T1000 (cell line): ENCODE results near the gene ST6GAL2.

Experiments
- DNase-seq: peaks from one replicate; lab custom pipeline; 2025; ENCODE audit warnings: mixed read lengths; lab: John Stamatoyannopoulos, UW

ST6GAL2 gene

DNA sequence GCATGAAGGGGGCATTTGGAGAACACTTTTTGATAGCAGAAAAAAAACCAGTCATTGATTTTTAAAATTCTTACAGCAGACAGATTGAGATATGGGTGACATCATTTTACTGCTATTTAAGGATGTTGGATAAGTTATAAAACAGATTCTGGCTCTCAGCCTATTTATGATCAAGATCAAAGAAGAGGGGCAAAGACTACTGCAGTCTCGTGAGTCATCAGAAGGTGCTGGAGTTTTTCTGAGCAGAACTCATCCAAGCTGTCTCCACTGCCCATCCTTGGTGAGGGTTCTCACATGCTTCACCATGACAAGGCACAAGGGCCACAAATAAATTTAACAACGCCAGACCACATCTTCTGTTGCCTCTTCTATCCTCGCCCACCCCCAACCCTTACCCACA, 58.8 kb downstream of the ST6GAL2 start:
- no peak for DNase-seq

DNA sequence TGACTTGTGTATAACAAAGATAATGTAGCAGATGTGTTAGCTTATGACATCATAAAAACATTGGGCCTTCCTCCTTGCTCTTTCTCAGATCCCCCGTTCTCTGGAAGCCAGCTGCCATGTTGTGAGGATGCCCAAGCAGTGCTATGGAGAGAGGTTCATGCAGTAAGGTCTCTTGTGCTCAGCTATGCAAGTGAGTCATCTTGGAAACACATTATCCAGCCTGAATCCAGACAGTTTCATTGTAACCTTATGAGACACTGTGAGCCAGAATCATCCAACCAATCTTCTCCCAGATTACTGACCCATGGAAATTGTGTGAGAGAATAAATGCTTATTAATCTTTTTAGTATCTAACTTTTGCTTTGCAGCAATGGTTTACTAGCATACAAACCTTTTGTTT, 60.8 kb downstream of the ST6GAL2 start:
- no peak for DNase-seq

DNA sequence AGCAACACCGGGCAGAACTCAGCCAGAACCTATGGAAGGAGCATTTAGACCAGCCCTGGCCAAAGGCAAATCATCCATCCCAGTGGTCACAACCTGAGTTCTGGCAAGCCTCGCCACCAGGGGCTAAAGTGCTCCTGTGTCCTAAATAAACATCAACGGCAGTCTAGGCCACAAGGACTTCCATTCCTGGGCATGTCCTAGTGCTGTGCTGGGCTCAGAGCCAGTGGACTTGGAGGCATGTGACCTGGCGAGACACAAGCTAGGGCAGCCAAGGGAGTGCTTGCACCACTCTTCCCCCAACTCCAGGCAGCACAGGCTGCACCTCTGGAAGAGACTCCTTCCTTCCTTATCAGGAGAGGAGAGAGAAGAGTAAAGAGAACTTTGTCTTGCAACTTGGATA, 69.0 kb downstream of the ST6GAL2 start:
- no peak for DNase-seq

DNA sequence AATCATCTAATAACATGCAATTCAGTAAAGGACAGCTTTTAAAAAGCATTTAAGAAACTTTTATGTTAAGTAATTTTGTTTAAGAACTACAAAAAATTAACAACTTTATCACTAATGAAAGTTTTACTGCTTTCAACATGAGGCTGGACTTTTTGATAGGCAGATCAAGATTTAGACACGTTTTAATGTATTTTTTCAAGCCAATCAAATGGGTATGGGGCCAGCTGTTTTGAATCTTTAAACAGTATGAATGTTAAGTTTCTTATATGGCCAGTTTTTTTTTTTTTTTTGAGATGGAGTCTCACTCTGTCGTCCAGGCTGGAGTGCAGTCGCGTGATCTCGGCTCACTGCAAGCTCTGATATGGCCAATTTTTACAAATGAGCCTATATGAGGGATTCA, 73.1 kb downstream of the ST6GAL2 start:
- DNase-seq: no peak

DNA sequence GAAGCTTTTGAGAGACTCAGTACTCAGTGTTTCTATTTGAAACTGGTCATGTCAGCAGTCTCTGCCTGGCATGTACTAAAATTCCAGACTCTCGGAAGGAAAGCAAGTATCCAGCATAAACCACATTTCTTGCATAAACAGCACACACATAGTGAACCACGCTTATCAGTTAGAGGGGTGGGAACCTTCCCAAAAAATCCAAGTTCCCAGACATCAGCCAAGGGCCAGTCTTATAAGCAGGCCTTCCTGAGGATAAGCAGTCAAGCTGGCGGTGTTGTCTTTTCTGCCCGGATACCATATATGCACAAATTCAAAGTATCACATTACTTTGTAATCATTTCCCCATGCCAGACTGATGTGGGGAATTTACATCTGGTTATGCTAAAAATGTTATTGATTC, 73.6 kb downstream of the ST6GAL2 start:
- DNase-seq: no peak

DNA sequence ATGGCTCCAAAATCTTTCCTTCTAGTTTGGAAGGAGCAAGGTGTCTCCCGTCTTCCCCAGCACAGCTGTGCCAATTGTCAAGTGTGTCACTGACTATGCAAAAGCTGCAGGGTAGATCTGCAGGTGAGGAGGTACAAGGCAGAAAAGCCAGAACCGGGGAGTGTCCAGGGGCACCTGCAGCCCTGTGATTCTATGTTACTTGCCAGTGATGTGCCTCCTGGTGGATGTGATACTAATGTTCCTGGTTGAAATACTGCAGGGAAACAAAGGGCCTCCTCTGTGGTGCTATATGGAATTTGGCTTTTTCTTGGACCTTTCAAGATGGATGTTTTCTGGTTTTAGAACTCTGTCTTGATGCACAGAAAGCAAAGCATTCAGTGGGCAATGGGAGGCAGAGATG, 80.3 kb downstream of the ST6GAL2 start:
- no peak for DNase-seq

DNA sequence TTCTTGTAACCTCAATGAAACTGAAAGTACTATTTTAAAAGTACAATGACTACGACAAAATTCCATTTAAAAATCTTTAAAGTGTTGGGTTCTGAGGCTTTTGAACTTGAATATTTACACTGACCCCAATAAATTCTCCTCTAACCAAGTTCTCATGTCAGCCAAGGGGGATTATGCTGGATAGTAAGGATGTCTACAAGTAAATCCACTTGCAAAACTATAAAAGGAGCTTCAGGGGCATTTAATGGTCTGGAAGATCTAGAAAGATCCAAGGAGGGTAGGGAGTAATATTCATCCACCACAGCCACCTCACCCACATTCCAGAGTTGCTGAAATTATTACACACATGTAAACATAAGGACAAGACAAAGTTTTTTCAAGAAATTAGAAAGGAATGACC, 81.8 kb downstream of the ST6GAL2 start:
- no peak for DNase-seq

DNA sequence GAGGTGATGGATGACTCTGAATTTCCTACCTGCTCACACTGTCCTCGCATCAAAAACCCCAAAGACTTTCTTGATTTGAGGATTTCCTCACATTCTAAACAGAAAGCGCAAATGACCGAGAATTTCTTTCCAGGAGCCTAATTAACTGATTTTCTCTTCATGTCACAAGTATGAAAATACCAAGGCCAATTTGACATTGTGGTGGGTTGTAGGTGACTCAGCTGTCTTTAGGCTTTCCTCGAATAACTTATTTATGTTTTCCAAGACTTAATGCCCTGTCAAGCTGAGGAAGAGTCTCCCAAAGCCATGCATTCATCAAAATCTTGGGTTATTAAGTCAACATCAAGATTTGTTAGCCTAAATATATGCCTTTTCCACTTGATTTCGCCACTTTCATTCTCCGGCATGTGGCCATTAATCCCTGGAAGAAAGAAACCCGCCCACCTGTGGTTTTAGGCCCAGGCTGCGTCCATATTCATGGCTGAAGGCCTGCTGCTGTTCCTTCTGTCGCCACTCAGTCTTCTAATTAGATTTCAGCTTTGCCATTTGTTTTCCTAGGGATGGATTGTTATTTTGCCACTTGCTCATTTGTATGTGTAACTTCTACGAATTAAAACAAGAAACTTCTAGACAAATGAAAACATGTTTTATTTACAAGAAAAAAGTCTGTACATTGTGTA, 84.9 kb downstream of the ST6GAL2 start:
- DNase-seq: no peak

DNA sequence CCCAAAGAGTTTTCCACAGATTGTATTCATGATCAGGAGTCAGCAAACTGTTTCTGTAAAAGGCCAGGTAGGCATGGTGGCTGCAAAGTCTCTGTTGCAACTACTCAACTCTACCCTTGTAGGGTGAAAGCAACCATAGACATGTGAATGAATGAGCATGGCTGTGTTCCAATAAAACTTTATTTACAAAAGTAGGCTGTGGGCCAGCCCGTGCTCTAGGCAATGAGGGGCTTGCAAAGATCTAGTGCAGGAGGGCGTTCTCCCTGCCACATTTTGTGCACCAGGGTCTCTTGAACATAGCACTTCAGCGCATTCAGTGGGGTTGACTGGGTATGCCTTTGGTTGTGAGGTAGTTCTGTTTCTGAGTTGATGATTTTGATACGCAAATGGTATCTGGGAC, 85.8 kb downstream of the ST6GAL2 start:
- no peak for DNase-seq

DNA sequence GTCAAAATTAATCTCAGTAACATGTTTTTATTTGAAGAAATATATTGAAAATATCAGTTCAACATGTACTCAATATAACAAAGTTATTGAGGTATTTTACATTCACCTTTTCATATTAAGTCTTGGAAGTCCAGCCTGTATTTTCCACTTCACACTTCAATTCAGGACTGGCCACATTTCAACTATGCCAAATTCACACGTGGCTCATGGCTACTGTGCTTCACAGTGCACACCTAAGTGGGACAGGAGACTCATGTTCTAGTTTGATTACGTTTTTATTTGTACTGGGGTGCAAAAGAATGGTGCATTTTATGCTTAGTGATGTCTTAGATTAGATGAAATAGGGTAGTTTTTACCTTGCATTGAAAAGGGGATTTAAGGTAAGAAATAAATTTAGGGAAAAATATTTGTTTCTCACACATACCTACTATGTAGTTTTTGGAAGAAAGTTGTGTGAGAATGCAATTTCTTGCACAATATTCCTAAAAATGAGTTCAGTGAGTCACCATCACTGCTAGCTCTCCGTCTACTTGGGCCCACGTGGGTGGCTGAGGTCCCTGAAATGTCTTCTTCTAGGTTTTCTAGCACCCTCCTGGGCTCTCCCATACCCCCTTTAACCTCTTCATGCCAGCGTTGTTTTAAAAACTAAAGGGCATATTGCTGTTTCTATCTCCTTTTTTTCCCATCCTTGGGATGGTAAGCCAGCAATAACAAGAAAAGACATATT, 87.0 kb downstream of the ST6GAL2 start:
- no peak for DNase-seq

DNA sequence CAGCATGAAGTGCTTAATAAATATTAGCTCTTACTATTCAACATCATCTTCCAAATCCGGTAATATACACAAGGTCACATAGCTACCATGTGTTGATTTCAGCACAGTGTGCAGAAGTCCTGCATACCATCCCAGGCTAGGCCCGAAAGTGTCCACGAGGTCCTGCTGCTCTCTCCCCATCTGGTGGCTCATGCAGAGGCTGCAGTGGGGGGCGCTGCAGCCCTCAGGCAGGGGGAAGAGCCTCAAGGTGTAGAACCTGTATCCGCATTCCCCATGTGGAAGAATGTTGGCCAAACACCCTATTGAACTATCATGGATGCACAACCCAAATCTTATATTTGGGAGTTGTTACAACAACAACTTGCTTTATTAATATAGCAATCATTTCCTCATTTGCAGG, 88.5 kb downstream of the ST6GAL2 start:
- DNase-seq: no peak

DNA sequence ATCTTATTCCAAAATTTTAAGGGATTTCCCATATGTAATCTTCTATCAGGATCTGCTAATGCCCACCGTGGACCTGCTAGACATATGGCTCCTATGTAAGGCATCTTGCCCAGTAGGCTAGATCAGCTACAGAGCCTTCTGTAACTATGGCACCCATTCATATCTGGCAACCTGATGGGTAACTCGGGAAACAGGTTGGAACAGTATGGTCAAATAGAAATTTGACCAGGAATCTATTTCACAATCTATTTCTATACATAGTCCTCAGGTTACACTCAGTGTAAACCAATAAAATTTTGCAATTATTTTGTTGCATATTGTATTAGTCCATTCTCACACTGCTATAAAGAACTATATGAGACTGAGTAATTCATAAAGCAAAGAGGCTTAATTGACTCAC, 93.3 kb downstream of the ST6GAL2 start:
- no peak for DNase-seq

DNA sequence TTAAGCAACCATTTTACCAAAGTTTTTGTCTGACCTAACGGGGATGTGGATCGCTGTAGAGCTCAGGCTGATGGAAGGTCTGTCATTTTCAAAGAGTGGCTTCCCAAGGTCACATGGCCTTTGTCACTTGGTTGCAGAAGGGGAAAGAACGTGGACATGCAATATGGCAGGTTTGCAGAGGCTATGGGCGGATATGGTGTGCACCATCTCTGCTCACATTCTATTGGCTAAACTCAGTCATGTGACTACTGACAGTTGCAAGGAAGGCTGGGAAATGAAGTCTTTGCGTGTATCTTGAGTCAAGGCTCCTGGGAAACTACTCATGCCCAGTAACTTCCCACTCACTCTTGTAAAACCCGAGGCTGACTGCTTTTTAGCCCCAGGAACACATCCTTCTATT, 96.8 kb downstream of the ST6GAL2 start:
- DNase-seq: no peak

DNA sequence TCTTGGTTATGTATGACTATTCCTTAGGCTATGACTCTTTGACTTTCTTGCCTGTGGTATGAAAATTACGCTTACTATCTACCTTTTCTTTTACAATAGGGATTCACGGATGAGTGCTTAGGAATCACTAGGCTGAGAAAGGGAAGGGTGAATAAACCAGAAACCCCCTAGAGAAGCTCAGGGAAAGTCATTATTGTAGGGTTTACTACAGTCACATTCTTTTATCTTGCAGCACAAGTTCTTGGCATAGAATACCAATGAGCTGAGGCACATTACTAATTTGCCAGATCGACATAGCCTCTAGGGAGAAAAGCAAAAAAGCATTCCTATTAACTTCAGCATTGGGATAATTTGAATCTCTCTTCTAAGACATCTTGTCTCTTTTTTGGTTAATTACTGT, 103.3 kb downstream of the ST6GAL2 start:
- no peak for DNase-seq

DNA sequence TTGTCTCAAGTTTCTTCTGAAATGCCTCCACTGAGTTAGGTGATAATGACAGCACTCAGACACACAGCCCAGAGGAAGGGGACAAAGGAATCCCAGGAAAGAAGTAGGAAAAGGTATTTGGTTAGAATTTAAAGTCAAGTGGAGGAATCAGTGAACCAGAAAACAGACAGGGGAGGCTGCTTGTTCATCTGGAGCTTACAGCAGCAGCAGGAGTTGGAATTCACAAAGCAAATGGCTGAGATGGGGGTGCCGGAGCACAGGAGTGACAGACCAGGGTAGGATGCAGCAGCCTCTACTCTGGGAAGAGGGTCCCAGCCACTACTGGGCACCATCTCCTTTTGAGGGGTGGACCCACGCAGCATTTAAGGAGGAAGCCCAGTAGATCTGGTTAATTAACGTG, 104.8 kb downstream of the ST6GAL2 start:
- DNase-seq: no peak

DNA sequence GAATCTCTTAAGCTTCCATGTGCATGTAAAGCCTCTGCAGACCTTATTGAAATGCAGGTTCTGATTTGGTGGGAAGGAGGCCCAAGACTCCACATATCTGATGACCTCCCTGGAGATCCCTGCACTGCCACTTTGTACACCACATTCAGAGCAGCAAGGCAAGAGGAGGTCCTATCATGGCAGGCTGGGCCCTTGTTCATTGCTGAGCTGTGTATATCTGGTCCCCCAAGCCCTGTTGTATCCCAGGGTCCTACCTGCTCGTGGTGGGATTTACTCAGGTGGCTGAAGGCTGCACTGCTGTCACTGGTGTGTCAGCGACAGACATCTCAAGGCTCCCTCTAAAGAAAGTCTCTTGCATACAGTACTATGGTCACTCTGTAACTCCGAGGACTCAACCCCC, 114.2 kb downstream of the ST6GAL2 start:
- no peak for DNase-seq

DNA sequence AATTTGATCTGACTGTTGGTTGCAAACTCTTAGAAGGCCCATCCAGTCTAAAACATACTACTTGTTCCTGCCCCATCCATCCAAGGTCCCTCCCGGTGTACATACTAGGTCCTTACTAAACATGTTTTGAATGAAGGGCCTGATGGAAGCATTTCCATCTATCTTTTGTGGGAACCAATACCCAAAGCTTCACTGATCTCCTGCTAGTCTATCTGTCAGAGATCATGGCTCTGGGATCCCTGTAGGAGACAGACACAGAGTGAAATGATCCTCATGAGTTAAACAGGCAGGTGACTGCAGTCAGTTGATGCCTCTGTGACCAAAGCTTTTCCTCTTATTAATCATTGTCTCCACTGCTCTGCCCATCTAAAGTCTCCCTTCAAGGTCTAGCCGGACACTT, 115.0 kb downstream of the ST6GAL2 start:
- DNase-seq: no peak

DNA sequence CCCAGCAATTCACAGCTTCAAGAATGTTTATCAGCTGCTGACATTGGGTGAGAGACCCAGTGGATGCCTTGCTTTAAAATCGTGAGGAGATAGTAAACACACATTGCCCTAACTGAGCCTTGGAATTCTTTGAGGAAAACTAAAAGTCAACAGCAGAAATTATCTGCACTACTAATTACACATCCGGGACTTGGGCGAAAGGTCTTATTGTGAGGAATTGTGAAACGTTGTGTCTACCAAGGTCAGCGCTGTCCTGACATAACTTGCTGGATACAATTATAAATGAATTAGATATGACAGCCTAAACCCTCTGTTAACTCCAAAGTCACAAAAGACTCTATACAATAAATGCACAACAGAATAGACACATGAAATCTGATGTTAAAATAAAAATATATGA, 121.4 kb downstream of the ST6GAL2 start:
- no peak for DNase-seq

DNA sequence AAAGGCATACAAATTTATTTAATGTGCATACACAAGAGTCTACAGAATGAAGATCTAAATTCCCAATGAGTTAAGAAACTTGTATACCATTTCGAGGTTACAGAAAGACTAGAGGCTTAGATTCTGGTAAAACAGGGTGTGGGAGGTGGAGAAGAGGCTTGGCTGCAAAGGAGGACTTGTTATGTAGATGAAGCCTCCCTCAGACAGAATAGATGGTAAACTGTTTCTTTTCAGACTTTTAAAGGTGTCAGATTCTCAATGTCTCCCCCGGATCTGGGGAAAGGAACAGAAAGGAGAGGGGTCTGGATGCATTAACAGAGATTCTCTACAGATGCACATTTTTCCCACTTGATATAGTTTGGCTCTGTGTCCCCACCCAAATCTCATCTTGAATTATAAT, 126.0 kb downstream of the ST6GAL2 start:
- no peak for DNase-seq

DNA sequence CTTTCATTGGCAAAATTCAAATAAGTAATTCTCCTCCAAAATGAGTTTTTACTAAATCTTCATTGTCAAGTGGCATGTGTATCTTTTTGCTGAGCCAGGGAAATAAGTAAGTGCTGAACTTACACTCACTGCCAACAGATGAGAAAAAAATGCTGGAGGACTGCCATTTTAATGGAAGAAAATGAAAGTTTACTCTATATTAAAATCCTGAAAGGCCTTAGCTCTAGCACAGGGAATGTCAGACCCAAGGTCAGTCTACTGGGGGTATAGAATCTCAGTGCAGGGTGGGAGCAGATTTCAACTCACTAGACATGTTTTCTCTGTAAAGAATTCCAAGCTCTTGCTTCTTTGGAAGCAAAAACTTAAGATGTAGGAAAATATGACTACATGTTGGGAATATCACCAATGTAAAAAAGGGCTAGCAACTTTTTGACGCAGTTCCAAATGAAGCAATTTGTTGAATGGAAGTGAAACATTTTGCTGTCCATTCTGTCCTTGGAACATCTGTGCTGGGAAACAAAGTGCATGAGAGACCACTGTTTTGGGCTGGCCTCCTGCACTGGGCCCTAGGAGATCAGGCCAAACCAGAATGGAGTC, 127.0 kb downstream of the ST6GAL2 start:
- no peak for DNase-seq
